Mammary epithelial cell (primary cell): ENCODE results near the gene MATN1.

Source experiments
- EZH2 ChIP-seq: IDR thresholded peaks from 2 replicates; pipeline ENCODE4 v1.6.1; 2012; ENCODE audit warnings: low read length, inconsistent platforms, borderline replicate concordance
- TF ChIP-seq, protein P1 (sequence below), 2 donors: IDR thresholded peaks in 1 of 2; conservative IDR thresholded peaks in 1 of 2; 2 replicates each; pipeline ENCODE4 v1.5.1; 2011 to 2012; ENCODE audit warnings: inconsistent platforms in 2 of 2, low read length in 2 of 2, mild to moderate bottlenecking in 2 of 2, control low read depth in 1 of 2, low read depth in 1 of 2; ENCODE audit not compliant: insufficient read depth in 1 of 2; ENCODE audit errors: extremely low read depth in 1 of 2

DNA sequence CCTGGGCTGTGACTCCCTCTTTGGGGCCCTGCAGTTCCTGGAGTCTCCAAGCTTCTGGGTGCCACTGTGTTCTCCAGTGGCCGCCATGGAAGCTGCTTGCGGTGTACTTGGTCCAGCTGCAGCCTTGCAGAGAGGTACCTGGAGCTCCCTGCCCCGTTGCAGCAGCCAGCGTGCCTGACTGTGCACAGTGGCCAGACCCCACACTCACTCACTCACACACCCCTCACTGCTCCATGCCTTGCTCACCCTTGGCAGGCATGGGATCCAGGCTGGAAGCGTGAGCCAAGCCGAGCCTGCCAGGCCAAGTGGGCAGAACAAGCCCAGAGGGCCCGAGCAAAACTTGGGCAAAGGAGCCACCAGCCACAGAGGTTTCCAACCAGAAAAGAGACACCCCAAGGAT, 43.0 kb downstream of the MATN1 start:
- TF ChIP-seq, protein P1, sequence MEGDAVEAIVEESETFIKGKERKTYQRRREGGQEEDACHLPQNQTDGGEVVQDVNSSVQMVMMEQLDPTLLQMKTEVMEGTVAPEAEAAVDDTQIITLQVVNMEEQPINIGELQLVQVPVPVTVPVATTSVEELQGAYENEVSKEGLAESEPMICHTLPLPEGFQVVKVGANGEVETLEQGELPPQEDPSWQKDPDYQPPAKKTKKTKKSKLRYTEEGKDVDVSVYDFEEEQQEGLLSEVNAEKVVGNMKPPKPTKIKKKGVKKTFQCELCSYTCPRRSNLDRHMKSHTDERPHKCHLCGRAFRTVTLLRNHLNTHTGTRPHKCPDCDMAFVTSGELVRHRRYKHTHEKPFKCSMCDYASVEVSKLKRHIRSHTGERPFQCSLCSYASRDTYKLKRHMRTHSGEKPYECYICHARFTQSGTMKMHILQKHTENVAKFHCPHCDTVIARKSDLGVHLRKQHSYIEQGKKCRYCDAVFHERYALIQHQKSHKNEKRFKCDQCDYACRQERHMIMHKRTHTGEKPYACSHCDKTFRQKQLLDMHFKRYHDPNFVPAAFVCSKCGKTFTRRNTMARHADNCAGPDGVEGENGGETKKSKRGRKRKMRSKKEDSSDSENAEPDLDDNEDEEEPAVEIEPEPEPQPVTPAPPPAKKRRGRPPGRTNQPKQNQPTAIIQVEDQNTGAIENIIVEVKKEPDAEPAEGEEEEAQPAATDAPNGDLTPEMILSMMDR (conservative IDR thresholded peaks at IDR 0.05 in 1 of 2, IDR thresholded peaks at IDR 0.05 in 1 of 2; ENCODE audit: extremely low read depth in 1 of 2, insufficient read depth in 1 of 2, low read depth in 1 of 2, low read length in 2 of 2): no peak
- TF ChIP-seq EZH2: no peak
